Activated CD8-positive, alpha-beta T cell treated with anti-CD3 and anti-CD28 coated beads for 36 hours (primary cell): ENCODE measurements around the gene BUB1B. TPM values are rescaled to one million over a fixed set of nuclear protein-coding genes. Genes with fewer than 3 reads are reported as not detected.

Experiments used
- ATAC-seq: fragments of 200-7000 bp; cut with Tn5 transposase; one replicate; pipeline ENCODE4 v1.10.0; 2021; ENCODE audit warnings: mild to moderate bottlenecking, moderate library complexity
- CTCF ChIA-PET: fragments of 350-600 bp; sonication (Branson Sonifier 250); formaldehyde crosslinking; loops from one replicate; lab custom pipeline; 2021; ENCODE audit warnings: antibody characterized with exemption; lab: Charles Lee
- POLR2A ChIA-PET: fragments of 350-600 bp; sonication (Branson Sonifier 250); formaldehyde crosslinking; loops from one replicate; lab custom pipeline; 2021; ENCODE audit warnings: antibody characterized with exemption; lab: Charles Lee
- DNase-seq: peaks from one replicate; pipeline ENCODE4 v3.0.0-alpha.2; 2020
- H3K27ac Mint-ChIP-seq: one replicate; pipeline ENCODE4 v1.8.0; 2021; ENCODE audit warnings: mild to moderate bottlenecking, mixed read lengths
- H3K27me3 Mint-ChIP-seq: one replicate; pipeline ENCODE4 v1.8.0; 2021; ENCODE audit warnings: mixed read lengths
- H3K36me3 Mint-ChIP-seq: one replicate; pipeline ENCODE4 v1.8.0; 2021; ENCODE audit warnings: low read depth, mixed read lengths
- H3K4me1 Mint-ChIP-seq: one replicate; pipeline ENCODE4 v1.8.0; 2021; ENCODE audit warnings: low read depth, mixed read lengths
- H3K4me3 Mint-ChIP-seq: one replicate; pipeline ENCODE4 v1.8.0; 2021; ENCODE audit warnings: mild to moderate bottlenecking, moderate library complexity, mixed read lengths
- H3K9me3 Mint-ChIP-seq: one replicate; pipeline ENCODE4 v1.8.0; 2021; ENCODE audit warnings: mixed read lengths
- intact Hi-C: fragments of 100-400 bp; cut with micrococcal nuclease; formaldehyde crosslinking; loops from one replicate; pipeline ENCODE4 v1.10.0; 2022
- total RNA-seq, 2 experiments: library from RNA; stranded (reverse); gene quantifications; one replicate each; pipeline ENCODE4 v1.2.3, GENCODE V29; 2021
- TF ChIP-seq, protein P1 (sequence below): fragments of 200-600 bp; IDR thresholded peaks from one replicate; pipeline ENCODE4 v1.8.0; 2022; ENCODE audit warnings: antibody characterized with exemption, mild to moderate bottlenecking

The BUB1B gene
- total RNA-seq, 2 experiments from 2014 or later: 79.6 to 82.5 TPM

DNA sequence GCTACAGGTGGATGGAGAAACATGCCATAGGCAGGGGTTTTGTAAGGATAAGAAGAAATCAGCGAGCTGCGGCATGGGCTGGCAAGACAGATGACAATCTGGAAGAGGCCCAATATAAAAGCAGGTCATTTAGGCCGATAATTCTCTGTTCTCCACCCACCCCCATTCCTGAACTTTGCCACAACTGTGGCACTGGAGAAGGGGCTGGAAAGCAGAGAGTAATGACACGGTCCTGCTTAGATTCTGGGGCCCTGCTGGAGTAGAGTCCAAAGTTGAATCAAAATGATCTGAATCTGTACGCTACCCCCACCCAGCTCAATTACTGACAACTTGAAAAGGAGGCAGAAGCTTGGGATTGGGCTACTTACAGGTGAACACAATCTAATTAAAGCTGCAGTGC, 18.4 kb upstream of the BUB1B start:
- Mint-ChIP-seq H3K9me3 (no peaks in the 10 kb centered on the region), H3K4me1 (no peaks in the 10 kb centered on the region), H3K4me3 (no peak overlapping the region), H3K36me3 (no peaks in the 10 kb centered on the region), H3K27ac (no peak overlapping the region), H3K27me3 (no peaks in the 10 kb centered on the region)
- no peak for ATAC-seq
- TF ChIP-seq, protein P1, sequence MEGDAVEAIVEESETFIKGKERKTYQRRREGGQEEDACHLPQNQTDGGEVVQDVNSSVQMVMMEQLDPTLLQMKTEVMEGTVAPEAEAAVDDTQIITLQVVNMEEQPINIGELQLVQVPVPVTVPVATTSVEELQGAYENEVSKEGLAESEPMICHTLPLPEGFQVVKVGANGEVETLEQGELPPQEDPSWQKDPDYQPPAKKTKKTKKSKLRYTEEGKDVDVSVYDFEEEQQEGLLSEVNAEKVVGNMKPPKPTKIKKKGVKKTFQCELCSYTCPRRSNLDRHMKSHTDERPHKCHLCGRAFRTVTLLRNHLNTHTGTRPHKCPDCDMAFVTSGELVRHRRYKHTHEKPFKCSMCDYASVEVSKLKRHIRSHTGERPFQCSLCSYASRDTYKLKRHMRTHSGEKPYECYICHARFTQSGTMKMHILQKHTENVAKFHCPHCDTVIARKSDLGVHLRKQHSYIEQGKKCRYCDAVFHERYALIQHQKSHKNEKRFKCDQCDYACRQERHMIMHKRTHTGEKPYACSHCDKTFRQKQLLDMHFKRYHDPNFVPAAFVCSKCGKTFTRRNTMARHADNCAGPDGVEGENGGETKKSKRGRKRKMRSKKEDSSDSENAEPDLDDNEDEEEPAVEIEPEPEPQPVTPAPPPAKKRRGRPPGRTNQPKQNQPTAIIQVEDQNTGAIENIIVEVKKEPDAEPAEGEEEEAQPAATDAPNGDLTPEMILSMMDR: no peak
- intact Hi-C loops: no loop called here
- CTCF ChIA-PET: interaction anchor here (0.8 to 1.9 kb wide), 6 partner anchors 15 to 357 kb away, joined by 3 to 6 read pairs (median 3); no protein-coding TSS in a partner anchor
- DNase-seq: no peak
- POLR2A ChIA-PET: interaction anchor here (0.8 kb wide), 1 partner anchor 16 kb away, joined by 4 read pairs; no protein-coding TSS in a partner anchor

DNA sequence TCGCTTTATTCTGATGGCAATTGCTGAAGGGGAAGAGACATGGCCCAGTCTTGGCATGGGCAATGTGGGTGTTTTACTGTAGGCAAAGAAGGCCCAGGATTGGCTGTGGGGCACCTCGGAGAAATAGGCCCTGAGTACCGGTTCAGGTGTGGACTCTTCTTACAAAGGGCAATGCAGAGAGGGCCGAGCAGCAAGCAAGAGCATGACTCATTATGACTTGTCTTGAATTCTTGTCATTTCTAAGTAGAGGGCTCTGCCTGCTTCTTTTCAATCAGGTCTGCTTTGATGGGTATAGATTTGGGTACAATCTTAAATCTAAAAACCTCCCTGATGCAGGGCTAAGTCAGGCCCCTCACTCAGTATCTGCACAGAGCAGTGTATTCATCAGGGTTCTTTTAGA, 14.8 kb upstream of the BUB1B start:
- H3K27me3 Mint-ChIP-seq: no peaks in the 10 kb centered on the region
- ATAC-seq (no peak), DNase-seq (no peak)
- H3K36me3 Mint-ChIP-seq: no peaks in the 10 kb centered on the region
- ChIA-PET POLR2A (no interaction called here), CTCF (interaction anchor here (0.9 kb wide), 1 partner anchor 128 kb away, joined by 3 read pairs; no protein-coding TSS in a partner anchor)
- TF ChIP-seq, protein P1: no peak
- intact Hi-C loops: no loop called here
- no peak overlapping the region for H3K4me3 Mint-ChIP-seq
- no peaks in the 10 kb centered on the region for H3K4me1 Mint-ChIP-seq
- no peaks in the 10 kb centered on the region for H3K9me3 Mint-ChIP-seq
- no peak overlapping the region for H3K27ac Mint-ChIP-seq

DNA sequence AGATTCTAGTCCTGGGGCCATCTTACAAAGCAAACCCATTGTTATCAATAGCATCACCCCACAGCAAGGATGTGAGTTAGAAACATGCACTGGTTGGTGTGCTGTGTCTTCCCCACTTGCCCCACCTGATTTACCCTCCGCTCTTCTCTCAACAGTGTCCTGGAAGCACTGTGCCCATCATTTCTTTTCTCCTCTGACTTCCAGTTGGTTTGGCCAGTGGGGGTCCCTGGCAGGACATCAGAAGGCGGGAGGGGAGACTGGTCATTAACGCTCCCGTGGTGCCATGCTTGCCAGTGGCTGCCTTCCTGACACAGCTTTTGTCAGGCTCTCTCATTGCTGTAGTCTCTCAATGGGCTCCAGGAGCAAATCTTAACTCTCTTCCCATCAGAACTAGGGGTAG, 11.5 kb upstream of the BUB1B start:
- no peak overlapping the region for H3K27ac Mint-ChIP-seq
- ChIA-PET CTCF (interaction anchor here (0.8 kb wide), 1 partner anchor 11 kb away, joined by 3 read pairs; no protein-coding TSS in a partner anchor), POLR2A (no interaction called here)
- intact Hi-C loops: no loop called here
- no peaks in the 10 kb centered on the region for H3K27me3 Mint-ChIP-seq
- DNase-seq (no peak), ATAC-seq (no peak)
- TF ChIP-seq, protein P1: no peak
- no peaks in the 10 kb centered on the region for H3K9me3 Mint-ChIP-seq
- no peak overlapping the region for H3K4me3 Mint-ChIP-seq
- H3K36me3 Mint-ChIP-seq: no peaks in the 10 kb centered on the region
- no peaks in the 10 kb centered on the region for H3K4me1 Mint-ChIP-seq

DNA sequence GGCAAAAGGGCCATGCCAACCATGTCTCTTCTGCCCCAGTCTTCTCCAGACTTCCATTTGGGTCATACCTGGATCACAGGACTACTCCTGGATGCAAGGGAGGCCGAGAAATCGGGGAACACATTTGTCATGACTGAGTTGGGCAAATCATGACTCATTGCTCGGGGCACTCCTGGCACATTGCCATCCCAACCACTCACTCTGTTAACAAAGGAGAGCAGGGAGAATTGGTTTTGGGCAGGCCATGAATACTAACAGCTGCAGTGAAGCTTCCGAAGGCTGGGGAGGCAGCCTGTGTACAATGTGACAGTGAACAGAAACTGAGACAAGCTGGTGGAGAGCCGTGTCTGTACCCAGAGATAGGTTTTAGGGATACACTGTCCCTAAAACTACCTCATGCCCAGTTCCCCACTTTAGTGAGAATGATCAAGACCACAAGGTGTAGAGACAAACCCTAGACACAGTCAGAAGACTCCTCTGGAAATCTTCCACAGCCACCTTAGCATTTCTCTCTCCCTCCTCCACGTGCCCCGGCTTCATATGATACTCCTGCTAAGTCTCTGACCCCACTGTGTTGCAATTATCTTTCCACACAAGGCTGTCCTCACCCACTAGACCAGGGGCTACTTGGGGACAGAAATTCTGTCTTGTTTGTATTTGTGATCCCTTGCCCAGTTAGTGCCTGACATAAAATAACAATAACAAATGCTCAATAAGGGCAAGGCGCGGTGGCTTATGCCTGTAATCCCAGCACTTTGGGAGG, 10.5 kb upstream of the BUB1B start:
- no peaks in the 10 kb centered on the region for H3K27me3 Mint-ChIP-seq
- no peaks in the 10 kb centered on the region for H3K9me3 Mint-ChIP-seq
- H3K4me1 Mint-ChIP-seq: no peaks in the 10 kb centered on the region
- H3K4me3 Mint-ChIP-seq: no peak overlapping the region
- ChIA-PET CTCF (no interaction called here), POLR2A (interaction anchor here (0.8 kb wide), 1 partner anchor 10 kb away, joined by 3 read pairs; no protein-coding TSS in a partner anchor)
- DNase-seq (no peak), ATAC-seq (no peak)
- intact Hi-C loops: no loop called here
- H3K27ac Mint-ChIP-seq: no peak overlapping the region
- TF ChIP-seq, protein P1: no peak
- H3K36me3 Mint-ChIP-seq: no peaks in the 10 kb centered on the region

DNA sequence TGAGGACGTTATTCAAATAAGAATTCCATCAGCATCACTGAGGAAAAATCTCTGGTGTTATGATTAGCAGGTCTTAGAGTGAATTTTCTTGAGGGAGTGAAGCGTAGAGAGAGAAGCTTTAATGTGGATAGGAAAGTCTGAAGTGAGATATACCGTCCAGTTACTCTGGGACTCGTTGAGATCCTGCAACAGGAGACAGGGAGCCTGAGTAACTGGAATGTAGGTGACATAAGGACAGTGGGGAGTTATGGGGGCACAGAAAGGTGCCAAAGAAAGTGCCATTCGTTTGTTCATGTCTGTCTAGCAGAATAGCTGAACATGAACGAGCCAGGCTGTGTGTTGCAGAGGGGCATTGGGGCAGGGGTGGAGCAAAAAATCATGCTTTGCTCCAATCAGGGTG, 9.4 kb upstream of the BUB1B start:
- H3K27me3 Mint-ChIP-seq: no peaks in the 10 kb centered on the region
- CTCF ChIA-PET: no interaction called here
- no peaks in the 10 kb centered on the region for H3K4me1 Mint-ChIP-seq
- no peak overlapping the region for H3K27ac Mint-ChIP-seq
- DNase-seq (no peak), ATAC-seq (no peak)
- H3K9me3 Mint-ChIP-seq: no peaks in the 10 kb centered on the region
- POLR2A ChIA-PET: no interaction called here
- TF ChIP-seq, protein P1: no peak
- no peaks in the 10 kb centered on the region for H3K36me3 Mint-ChIP-seq
- intact Hi-C loops: no loop called here
- H3K4me3 Mint-ChIP-seq: no peak overlapping the region
